Osteocyte (in vitro differentiated cells): Measurements from ENCODE around the gene ARID3B. TPM values are rescaled to one million over a fixed set of nuclear protein-coding genes. Genes with fewer than 3 reads are reported as not detected.
A peak's percentile ranks its signal among the peaks of the same experiment; 100 is the strongest.

Source experiments
- DNase-seq: peaks from one replicate; pipeline ENCODE4 v3.0.0; 2021; ENCODE audit warnings: mixed read lengths; ENCODE audit not compliant: unreplicated experiment; ENCODE audit errors: extremely low spot score
- H3K27ac Mint-ChIP-seq: one replicate; pipeline ENCODE4 v1.8.0; 2021; ENCODE audit warnings: mild to moderate bottlenecking, mixed read lengths; ENCODE audit not compliant: unreplicated experiment
- H3K27me3 Mint-ChIP-seq: one replicate; pipeline ENCODE4 v1.8.0; 2021; ENCODE audit warnings: mixed read lengths; ENCODE audit not compliant: unreplicated experiment
- H3K36me3 Mint-ChIP-seq: one replicate; pipeline ENCODE4 v1.8.0; 2021; ENCODE audit warnings: mixed read lengths; ENCODE audit not compliant: unreplicated experiment
- H3K4me1 Mint-ChIP-seq: one replicate; pipeline ENCODE4 v1.8.0; 2021; ENCODE audit warnings: mixed read lengths; ENCODE audit not compliant: unreplicated experiment
- H3K4me3 Mint-ChIP-seq: one replicate; pipeline ENCODE4 v1.8.0; 2021; ENCODE audit warnings: mild to moderate bottlenecking, moderate library complexity, mixed read lengths; ENCODE audit not compliant: unreplicated experiment
- H3K9me3 Mint-ChIP-seq: one replicate; pipeline ENCODE4 v1.8.0; 2021; ENCODE audit warnings: mixed read lengths; ENCODE audit not compliant: unreplicated experiment
- total RNA-seq: library from RNA; stranded (reverse); gene quantifications from 2 replicates; pipeline ENCODE4 v1.2.1, GENCODE V29; 2021
- TF ChIP-seq, protein P1 (sequence below): fragments of 200-600 bp; sonication (generic); IDR thresholded peaks from 2 replicates; pipeline ENCODE4 v1.5.0; 2021; ENCODE audit warnings: antibody characterized with exemption, mild to moderate bottlenecking, moderate library complexity

Gene ARID3B
- total RNA-seq, 1 donor from 2014 or later, result 2.8 TPM

DNA sequence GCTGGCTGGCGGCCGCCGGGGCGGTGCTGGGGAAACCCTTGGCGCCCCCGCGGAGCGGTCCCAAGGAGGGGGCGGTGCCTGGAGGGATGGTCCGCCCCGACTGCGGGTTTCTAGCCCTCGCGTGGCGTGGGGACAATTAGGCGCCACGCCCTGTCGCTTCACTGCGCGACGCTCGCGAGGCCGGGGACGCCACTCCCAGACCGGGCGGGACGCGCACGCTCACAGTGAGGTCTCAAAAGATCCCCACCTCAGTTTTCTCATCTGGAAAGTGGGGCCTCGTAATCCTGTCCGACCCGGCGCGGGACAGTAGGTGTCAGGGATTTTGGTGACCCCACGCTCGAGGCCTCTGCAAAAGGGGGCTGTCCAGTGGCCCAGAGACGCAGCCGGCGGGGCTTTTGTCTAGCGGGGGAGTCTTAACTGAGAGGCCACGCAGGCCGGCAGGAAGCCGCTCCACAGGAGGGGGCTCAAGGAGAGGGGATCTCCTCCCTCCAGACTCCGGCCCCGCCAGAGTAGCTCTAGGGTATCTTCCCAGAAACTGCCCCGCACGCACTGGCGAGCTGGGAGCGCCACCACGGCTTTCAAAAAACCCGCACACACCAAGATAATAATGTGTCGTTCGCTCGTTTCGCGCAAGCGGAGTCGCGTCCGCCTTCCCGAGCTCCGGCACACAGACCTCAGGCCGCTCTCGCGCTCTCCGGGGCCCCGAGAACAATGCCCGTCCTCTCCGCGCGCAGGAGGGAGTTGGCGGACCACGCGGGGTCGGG lies 73.9 kb downstream of the ARID3B start:
- peak; percentile 91 for DNase-seq
- no peaks in the 10 kb centered on the region for H3K9me3 Mint-ChIP-seq
- peaks cover 21% of the 10 kb centered on the region for H3K4me1 Mint-ChIP-seq
- peak overlapping the region; percentile 93 for H3K27ac Mint-ChIP-seq
- peak overlapping the region; percentile 90 for H3K4me3 Mint-ChIP-seq
- H3K27me3 Mint-ChIP-seq, result peaks cover 2% of the 10 kb centered on the region
- peaks cover 1% of the 10 kb centered on the region for H3K36me3 Mint-ChIP-seq
- TF ChIP-seq, protein P1, sequence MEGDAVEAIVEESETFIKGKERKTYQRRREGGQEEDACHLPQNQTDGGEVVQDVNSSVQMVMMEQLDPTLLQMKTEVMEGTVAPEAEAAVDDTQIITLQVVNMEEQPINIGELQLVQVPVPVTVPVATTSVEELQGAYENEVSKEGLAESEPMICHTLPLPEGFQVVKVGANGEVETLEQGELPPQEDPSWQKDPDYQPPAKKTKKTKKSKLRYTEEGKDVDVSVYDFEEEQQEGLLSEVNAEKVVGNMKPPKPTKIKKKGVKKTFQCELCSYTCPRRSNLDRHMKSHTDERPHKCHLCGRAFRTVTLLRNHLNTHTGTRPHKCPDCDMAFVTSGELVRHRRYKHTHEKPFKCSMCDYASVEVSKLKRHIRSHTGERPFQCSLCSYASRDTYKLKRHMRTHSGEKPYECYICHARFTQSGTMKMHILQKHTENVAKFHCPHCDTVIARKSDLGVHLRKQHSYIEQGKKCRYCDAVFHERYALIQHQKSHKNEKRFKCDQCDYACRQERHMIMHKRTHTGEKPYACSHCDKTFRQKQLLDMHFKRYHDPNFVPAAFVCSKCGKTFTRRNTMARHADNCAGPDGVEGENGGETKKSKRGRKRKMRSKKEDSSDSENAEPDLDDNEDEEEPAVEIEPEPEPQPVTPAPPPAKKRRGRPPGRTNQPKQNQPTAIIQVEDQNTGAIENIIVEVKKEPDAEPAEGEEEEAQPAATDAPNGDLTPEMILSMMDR, result no peak

DNA sequence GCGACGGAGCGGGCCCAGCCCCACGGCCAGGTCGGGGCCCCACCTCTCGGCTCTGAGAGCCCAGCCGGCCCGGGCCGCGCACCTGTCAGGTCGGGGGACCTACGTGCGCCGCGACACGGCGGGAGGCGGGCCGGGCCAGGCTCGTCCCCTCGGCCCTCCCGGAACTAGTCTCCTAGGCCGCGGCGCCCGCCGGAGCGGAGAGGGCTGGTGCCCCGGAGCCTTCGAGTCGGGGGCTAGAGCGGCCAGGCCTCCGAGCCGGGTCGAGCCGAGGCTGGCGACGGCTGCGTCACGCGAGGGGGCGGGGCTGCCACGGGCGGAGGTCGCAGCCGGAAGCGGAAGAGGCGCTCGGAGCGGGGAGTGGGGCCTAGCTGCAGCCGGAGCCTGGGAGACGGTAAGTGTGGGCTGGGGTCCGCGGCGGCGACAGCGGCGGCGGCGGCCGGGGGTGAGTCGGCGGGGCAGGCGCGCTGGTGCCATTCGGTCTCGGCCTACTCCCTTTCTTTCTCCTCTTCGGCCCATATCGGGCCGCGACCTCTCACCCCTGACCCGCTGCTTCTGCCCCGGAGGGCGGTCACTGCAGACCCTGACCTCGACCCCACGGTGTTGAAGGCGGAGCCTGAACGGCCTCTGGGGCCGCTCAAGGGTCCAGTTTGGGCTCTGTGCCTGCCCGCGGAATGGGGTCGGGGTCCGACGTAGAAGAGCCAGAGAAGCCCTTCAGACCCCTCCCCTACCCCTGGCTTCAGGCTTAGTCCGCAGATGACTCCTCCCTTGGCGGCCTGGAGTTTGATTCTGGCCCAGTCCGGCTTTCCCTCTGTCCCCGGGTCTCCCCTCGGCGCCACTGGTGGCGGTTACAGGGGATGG lies 74.7 kb downstream of the ARID3B start, which contains the start of gene CLK3:
Gene CLK3, plus strand, starts transcription at position 329 of the 858 bp plus-strand sequence. CDS start 3,361 bp downstream, outside the sequence.
- peak within 1 kb of the TSS; percentile 90 for H3K4me3 Mint-ChIP-seq
- H3K27me3 Mint-ChIP-seq, result peaks cover 2% of the 10 kb centered on the region
- TF ChIP-seq, protein P1, result no peak
- H3K9me3 Mint-ChIP-seq, result no peaks in the 10 kb centered on the region
- peaks cover 4% of the 10 kb centered on the region for H3K36me3 Mint-ChIP-seq
- peak; percentile 98 for DNase-seq
- peaks cover 21% of the 10 kb centered on the region for H3K4me1 Mint-ChIP-seq
- peak within 1 kb of the TSS; percentile 93 for H3K27ac Mint-ChIP-seq

DNA sequence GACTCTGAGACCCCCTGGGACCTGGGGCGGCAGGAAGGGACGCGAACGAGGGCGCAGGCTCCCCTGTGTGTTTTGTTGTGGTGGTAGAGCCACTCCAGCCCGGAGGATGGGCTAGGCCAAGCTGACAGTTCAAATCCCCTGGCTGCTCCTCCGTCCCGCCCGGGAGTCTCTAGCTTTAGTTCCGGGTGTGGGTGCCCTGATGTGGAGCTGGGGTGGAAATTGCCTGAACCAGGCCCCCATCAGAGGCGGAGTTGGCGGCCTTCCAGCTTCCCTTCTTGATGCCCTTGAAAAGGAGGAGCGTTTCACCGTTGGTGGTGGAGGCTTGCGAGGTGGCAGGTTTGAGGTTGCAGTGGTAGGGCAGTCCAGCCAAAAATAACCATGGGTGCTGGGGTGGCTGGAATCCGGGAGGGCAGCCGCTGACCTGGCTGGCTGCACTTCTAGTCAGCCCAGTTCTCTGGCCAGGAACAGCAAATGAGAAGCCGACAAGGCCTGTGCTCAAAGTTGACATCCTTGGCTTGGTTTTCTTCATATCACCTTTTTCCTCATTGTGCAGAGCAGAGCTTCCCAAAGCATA lies 75.4 kb downstream of the ARID3B start:
- Mint-ChIP-seq H3K36me3 (peaks cover 10% of the 10 kb centered on the region), H3K27me3 (peaks cover 2% of the 10 kb centered on the region), H3K4me3 (peak overlapping the region; percentile 90), H3K27ac (peak overlapping the region; percentile 91), H3K4me1 (peaks cover 25% of the 10 kb centered on the region), H3K9me3 (no peaks in the 10 kb centered on the region)
- TF ChIP-seq, protein P1, result no peak
- no peak for DNase-seq

DNA sequence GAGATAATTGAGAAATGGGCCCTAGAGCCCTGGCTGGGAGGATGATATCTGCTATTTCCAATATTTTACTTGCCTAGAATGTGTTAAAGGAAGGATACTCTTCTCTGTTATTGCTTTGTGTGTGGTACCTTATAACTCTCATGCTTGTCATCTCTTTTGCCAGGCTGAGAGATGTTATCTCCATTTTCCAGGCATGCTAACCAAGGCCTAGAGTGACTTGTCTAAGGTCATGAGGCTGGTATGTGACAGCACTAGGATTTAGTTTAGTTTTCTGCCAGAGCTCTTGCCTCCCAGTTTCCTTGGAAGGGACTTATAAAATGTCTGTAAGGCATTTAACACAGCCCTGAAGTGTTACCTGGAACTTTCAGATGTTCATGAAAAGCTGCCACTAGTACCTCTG lies 76.0 kb downstream of the ARID3B start:
- H3K36me3 Mint-ChIP-seq, result peaks cover 13% of the 10 kb centered on the region
- H3K9me3 Mint-ChIP-seq, result no peaks in the 10 kb centered on the region
- peaks cover 25% of the 10 kb centered on the region for H3K4me1 Mint-ChIP-seq
- H3K4me3 Mint-ChIP-seq, result peak overlapping the region; percentile 90
- H3K27me3 Mint-ChIP-seq, result peaks cover 2% of the 10 kb centered on the region
- TF ChIP-seq, protein P1, result no peak
- H3K27ac Mint-ChIP-seq, result peak overlapping the region; percentile 91
- no peak for DNase-seq
